OCI-LY3 (cell line): ENCODE results near the gene HDDC3.

Experiments used
- EZH2phosphoT487 ChIP-seq: fragments of 200-600 bp; shearing (Covaris generic); IDR thresholded peaks from 2 replicates; pipeline ENCODE4 v1.6.1; 2018; ENCODE audit warnings: antibody characterized with exemption, mixed run types, low read depth
- TF ChIP-seq, protein P1 (sequence below): fragments of 200-600, 300-600 bp; sonication (generic); IDR thresholded peaks from 2 replicates; pipeline ENCODE4 v1.5.1; 2014; ENCODE audit warnings: antibody characterized with exemption, low read length, low read depth

DNA sequence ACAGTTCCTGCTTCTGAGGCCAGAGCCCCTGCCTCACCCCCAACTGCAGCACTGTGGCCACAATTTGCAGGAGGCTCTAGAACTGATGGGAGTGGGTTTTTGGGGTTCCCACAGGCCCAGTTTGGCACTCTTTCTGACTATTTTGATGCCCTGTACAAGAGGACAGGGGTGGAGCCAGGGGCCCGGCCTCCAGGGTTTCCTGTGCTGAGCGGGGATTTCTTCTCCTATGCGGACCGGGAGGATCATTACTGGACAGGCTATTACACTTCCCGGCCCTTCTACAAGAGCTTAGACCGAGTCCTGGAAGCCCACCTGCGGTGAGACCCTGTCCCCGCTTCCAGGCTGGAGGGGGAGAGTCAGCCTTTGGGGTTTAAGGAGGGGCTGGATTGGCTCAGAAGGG lies 22.4 kb downstream of the HDDC3 start:
- TF ChIP-seq EZH2phosphoT487: no peak
- TF ChIP-seq, protein P1, sequence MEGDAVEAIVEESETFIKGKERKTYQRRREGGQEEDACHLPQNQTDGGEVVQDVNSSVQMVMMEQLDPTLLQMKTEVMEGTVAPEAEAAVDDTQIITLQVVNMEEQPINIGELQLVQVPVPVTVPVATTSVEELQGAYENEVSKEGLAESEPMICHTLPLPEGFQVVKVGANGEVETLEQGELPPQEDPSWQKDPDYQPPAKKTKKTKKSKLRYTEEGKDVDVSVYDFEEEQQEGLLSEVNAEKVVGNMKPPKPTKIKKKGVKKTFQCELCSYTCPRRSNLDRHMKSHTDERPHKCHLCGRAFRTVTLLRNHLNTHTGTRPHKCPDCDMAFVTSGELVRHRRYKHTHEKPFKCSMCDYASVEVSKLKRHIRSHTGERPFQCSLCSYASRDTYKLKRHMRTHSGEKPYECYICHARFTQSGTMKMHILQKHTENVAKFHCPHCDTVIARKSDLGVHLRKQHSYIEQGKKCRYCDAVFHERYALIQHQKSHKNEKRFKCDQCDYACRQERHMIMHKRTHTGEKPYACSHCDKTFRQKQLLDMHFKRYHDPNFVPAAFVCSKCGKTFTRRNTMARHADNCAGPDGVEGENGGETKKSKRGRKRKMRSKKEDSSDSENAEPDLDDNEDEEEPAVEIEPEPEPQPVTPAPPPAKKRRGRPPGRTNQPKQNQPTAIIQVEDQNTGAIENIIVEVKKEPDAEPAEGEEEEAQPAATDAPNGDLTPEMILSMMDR: no peak
